Gastrocnemius medialis (tissue), 4 donors: Measurements from ENCODE around the gene HABP2. TPM values are rescaled to one million over a fixed set of nuclear protein-coding genes. Genes with fewer than 3 reads are reported as not detected.

Experiments
- ATAC-seq, 2 donors: fragments of 150-250 bp; one replicate each; pipeline ENCODE4 v1.9.1; 2016
- DNase-seq, 2 donors: peaks; one replicate each; pipeline ENCODE4 v3.0.0-alpha.2; 2019
- H3K27ac ChIP-seq, 4 donors: fragments of 200-600 bp; sonication (generic); 1 replicate in 1 of 4; 2 replicates in 3 of 4; pipeline ENCODE4 v1.5.1; 2016 to 2018; ENCODE audit warnings: mild to moderate bottlenecking in 2 of 4, moderate library complexity in 1 of 4
- H3K27me3 ChIP-seq, 3 donors: fragments of 200-600 bp; sonication (generic) in 2 of 3; 1 replicate in 1 of 3; 2 replicates in 2 of 3; pipeline versions ENCODE4 v1.5.1 to v1.6.0; 2016 to 2019; ENCODE audit warnings: mild to moderate bottlenecking in 1 of 3, moderate library complexity in 1 of 3
- H3K36me3 ChIP-seq, 2 donors: fragments of 200-600 bp; sonication (generic) in 1 of 2; one replicate each; pipeline ENCODE4 v1.5.1; 2017 to 2018
- H3K4me1 ChIP-seq, 2 donors: fragments of 200-600 bp; sonication (generic) in 1 of 2; one replicate each; pipeline ENCODE4 v1.5.1; 2016 to 2017; ENCODE audit warnings: mild to moderate bottlenecking in 2 of 2
- H3K4me3 ChIP-seq, 4 donors: fragments of 200-600 bp; sonication (generic) in 3 of 4; 1 replicate in 1 of 4; 2 replicates in 3 of 4; pipeline ENCODE4 v1.5.1; 2016 to 2019; ENCODE audit warnings: mild to moderate bottlenecking in 2 of 4
- H3K9me3 ChIP-seq, 3 donors: fragments of 200-600 bp; sonication (generic) in 2 of 3; 1 replicate in 1 of 3; 2 replicates in 2 of 3; pipeline ENCODE4 v1.5.1; 2016 to 2019
- POLR2A ChIP-seq, 2 donors: fragments of 450-650 bp; IDR thresholded peaks; one replicate each; pipeline ENCODE4 v1.6.1; 2017; ENCODE audit warnings: antibody characterized with exemption in 2 of 2, mild to moderate bottlenecking in 2 of 2, moderate library complexity in 2 of 2
- in situ Hi-C, 4 donors: fragments of 200-750 bp; cut with MboI; loops; one replicate each; pipeline versions ENCODE4 v1.15.0 to v1.8.0; 2017; ENCODE audit warnings: low sequenced_read_pairs in 4 of 4
- intact Hi-C: fragments of 100-400 bp; cut with DNase I; formaldehyde crosslinking; loops from one replicate; pipeline ENCODE4 v1.15.1; 2023; ENCODE audit warnings: low total_unique reads
- total RNA-seq, 4 donors: library from RNA; depleted of rRNA; stranded (reverse); fragments of >200 nt; gene quantifications; one replicate each; pipeline versions ENCODE4 v1.1.0 to v1.2.3, GENCODE V29; 2016
- TF ChIP-seq, protein P1 (sequence below), 5 experiments: fragments of 450-650 bp in 3 of 5; fragments of 200-600 bp in 2 of 5; sonication (generic) in 2 of 5; IDR thresholded peaks in 4 of 5; conservative IDR thresholded peaks in 1 of 5; 1 replicate in 4 of 5; 2 replicates in 1 of 5; pipeline ENCODE4 v1.5.1; 2016 to 2019; ENCODE audit warnings: antibody characterized with exemption in 5 of 5, mild to moderate bottlenecking in 3 of 5, moderate library complexity in 3 of 5

HABP2 gene
- total RNA-seq, 4 donors from 2014 or later, result 0.26 to 0.60 TPM; not detected in 2

- Histone ChIP-seq H3K36me3 (no peaks in the 10 kb centered on the region), H3K27me3 (no peaks in the 10 kb centered on the region), H3K9me3 (no peaks in the 10 kb centered on the region), H3K27ac (no peak overlapping the region), H3K4me1 (no peaks in the 10 kb centered on the region), H3K4me3 (no peak overlapping the region)
- intact Hi-C loops, result no loop called here
- TF ChIP-seq POLR2A (IDR thresholded peaks at IDR 0.05), result no peak
- TF ChIP-seq, protein P1, sequence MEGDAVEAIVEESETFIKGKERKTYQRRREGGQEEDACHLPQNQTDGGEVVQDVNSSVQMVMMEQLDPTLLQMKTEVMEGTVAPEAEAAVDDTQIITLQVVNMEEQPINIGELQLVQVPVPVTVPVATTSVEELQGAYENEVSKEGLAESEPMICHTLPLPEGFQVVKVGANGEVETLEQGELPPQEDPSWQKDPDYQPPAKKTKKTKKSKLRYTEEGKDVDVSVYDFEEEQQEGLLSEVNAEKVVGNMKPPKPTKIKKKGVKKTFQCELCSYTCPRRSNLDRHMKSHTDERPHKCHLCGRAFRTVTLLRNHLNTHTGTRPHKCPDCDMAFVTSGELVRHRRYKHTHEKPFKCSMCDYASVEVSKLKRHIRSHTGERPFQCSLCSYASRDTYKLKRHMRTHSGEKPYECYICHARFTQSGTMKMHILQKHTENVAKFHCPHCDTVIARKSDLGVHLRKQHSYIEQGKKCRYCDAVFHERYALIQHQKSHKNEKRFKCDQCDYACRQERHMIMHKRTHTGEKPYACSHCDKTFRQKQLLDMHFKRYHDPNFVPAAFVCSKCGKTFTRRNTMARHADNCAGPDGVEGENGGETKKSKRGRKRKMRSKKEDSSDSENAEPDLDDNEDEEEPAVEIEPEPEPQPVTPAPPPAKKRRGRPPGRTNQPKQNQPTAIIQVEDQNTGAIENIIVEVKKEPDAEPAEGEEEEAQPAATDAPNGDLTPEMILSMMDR (IDR thresholded peaks at IDR 0.05 in 4 of 5, conservative IDR thresholded peaks at IDR 0.05 in 1 of 5), result no peak
- in situ Hi-C loops, result no loop called here
- ATAC-seq (no peak), DNase-seq (no peak)
These were observed 37.7 kb upstream of the HABP2 start for GRCh38 chr10:113515161-113515560.

DNA sequence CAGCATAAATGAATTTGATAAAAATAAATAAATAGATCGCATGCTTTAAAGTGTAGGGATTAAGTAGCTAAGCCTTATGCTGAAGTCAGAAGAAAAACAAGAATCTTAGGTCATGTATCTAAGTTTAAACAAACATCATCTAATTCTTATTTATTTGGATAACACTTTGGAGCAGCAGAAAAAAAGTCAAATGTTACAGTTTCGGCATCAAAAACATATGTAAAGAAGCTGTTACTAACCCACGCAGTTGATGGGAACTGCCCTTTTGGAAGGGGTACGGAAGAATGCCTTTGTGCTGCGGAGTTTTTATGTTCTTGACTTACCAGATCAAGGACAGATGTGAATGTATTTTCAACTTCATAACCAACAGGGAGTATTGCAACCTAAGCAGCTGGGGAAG is 37.3 kb upstream of the HABP2 start:
- intact Hi-C loops (no loop called here), in situ Hi-C loops (no loop called here)
- Histone ChIP-seq H3K36me3 (no peaks in the 10 kb centered on the region), H3K27ac (no peak overlapping the region), H3K9me3 (no peaks in the 10 kb centered on the region), H3K4me1 (no peaks in the 10 kb centered on the region), H3K27me3 (no peaks in the 10 kb centered on the region), H3K4me3 (no peak overlapping the region)
- TF ChIP-seq, protein P1 (IDR thresholded peaks at IDR 0.05 in 4 of 5, conservative IDR thresholded peaks at IDR 0.05 in 1 of 5), result no peak
- no peak for TF ChIP-seq POLR2A (IDR thresholded peaks at IDR 0.05)
- DNase-seq (no peak), ATAC-seq (no peak)

GRCh38 chr10:113516061-113516460 is 36.8 kb upstream of the HABP2 start:
- TF ChIP-seq, protein P1 (IDR thresholded peaks at IDR 0.05 in 4 of 5, conservative IDR thresholded peaks at IDR 0.05 in 1 of 5), result no peak
- no peak for TF ChIP-seq POLR2A (IDR thresholded peaks at IDR 0.05)
- Histone ChIP-seq H3K9me3 (no peaks in the 10 kb centered on the region), H3K4me3 (no peak overlapping the region), H3K4me1 (peaks cover 0 to 2% of the 10 kb centered on the region in 2 donors), H3K27ac (no peak overlapping the region), H3K27me3 (no peaks in the 10 kb centered on the region), H3K36me3 (no peaks in the 10 kb centered on the region)
- in situ Hi-C loops (no loop called here), intact Hi-C loops (no loop called here)
- ATAC-seq, result no peak
- DNase-seq, result no peak

GRCh38 chr10:113517165-113517900 is 35.5 kb upstream of the HABP2 start:
- in situ Hi-C loops, result no loop called here
- no peak for TF ChIP-seq POLR2A (IDR thresholded peaks at IDR 0.05)
- TF ChIP-seq, protein P1 (IDR thresholded peaks at IDR 0.05 in 4 of 5, conservative IDR thresholded peaks at IDR 0.05 in 1 of 5), result no peak
- ATAC-seq, result no peak

DNA sequence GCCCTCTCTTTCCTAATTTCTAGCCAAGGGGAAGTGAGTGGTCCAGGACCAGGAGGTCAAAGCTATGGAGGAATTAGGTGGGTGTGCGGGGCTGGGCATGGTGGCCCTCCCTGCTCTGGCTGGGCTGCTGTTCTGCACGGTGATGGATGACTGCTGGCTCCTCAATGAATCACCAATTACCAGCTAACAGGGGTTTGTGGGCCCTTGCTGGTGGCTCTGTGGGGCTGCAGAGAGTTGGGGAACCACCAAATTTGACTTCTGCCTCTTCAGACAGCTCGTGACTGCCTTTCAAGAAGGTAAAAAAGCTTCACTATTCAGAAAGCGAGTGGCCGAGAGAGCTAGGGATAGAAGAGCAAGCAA is 35.0 kb upstream of the HABP2 start:
- TF ChIP-seq, protein P1 (IDR thresholded peaks at IDR 0.05 in 4 of 5, conservative IDR thresholded peaks at IDR 0.05 in 1 of 5), result no peak
- TF ChIP-seq POLR2A (IDR thresholded peaks at IDR 0.05), result no peak
- intact Hi-C loops, result no loop called here

More at GRCh38 chr10:113517165-113517900, 35.5 kb upstream of the HABP2 start:
- Histone ChIP-seq H3K4me3 (no peak overlapping the region), H3K4me1 (peaks cover 0 to 3% of the 10 kb centered on the region in 2 donors), H3K27me3 (no peaks in the 10 kb centered on the region), H3K27ac (no peak overlapping the region), H3K36me3 (no peaks in the 10 kb centered on the region), H3K9me3 (no peaks in the 10 kb centered on the region)
- intact Hi-C loops, result no loop called here
- DNase-seq, result no peak

More for the DNA sequence above, 35.0 kb upstream of the HABP2 start:
- no peak for DNase-seq
- no peak for ATAC-seq
- Histone ChIP-seq H3K4me3 (no peak overlapping the region), H3K27ac (no peak overlapping the region), H3K9me3 (no peaks in the 10 kb centered on the region), H3K4me1 (peaks cover 0 to 3% of the 10 kb centered on the region in 2 donors), H3K36me3 (no peaks in the 10 kb centered on the region), H3K27me3 (no peaks in the 10 kb centered on the region)
- in situ Hi-C loops, result no loop called here
